SJSA1 (cell line): ENCODE data around the gene PLXDC1. TPM values are rescaled to one million over a fixed set of nuclear protein-coding genes. Genes with fewer than 3 reads are reported as not detected.
"Not testable (repeated sequence)": the region's sequence is repeated elsewhere in the genome, so short reads cannot be mapped to it uniquely, and the experiment has no call there.

ENCODE experiments used
- DNase-seq, 2 experiments: peaks; one replicate each; pipeline ENCODE4 v3.0.0-alpha.2; 2015 to 2020; ENCODE audit warnings: low spot score in 2 of 2, low read depth in 1 of 2
- H3K27ac ChIP-seq: fragments of 250-450 bp; sonication (Bioruptor Pico); 2 replicates; pipeline ENCODE4 v1.5.1; 2020; ENCODE audit warnings: mild to moderate bottlenecking, moderate library complexity
- H3K27me3 ChIP-seq: fragments of 250-450 bp; sonication (Bioruptor Pico); replicated peaks from 2 replicates; pipeline ENCODE4 v1.5.1; 2020; ENCODE audit warnings: mild to moderate bottlenecking, moderate library complexity
- H3K36me3 ChIP-seq: fragments of 250-450 bp; sonication (Bioruptor Pico); 2 replicates; pipeline ENCODE4 v1.5.1; 2020; ENCODE audit warnings: mild to moderate bottlenecking
- H3K4me1 ChIP-seq: fragments of 250-450 bp; sonication (Bioruptor Pico); replicated peaks from 2 replicates; pipeline ENCODE4 v1.6.1; 2021; ENCODE audit warnings: mild to moderate bottlenecking
- H3K4me3 ChIP-seq: fragments of 250-450 bp; sonication (Bioruptor Pico); 2 replicates; pipeline ENCODE4 v1.5.1; 2020; ENCODE audit warnings: mild to moderate bottlenecking
- H3K9me3 ChIP-seq: fragments of 250-450 bp; sonication (Bioruptor Pico); replicated peaks from 2 replicates; pipeline ENCODE4 v1.5.1; 2020; ENCODE audit warnings: mild to moderate bottlenecking
- total RNA-seq: library from RNA; depleted of rRNA; stranded (reverse); fragments of >200 nt; shearing (Covaris generic); gene quantifications from 2 replicates; pipeline ENCODE4 v1.2.3, GENCODE V29; 2014

Gene PLXDC1
- total RNA-seq, 1 experiment from 2014 or later, result not detected

- Histone ChIP-seq H3K4me3 (no peak overlapping the region), H3K36me3 (no peaks in the 10 kb centered on the region), H3K4me1 (peaks cover 23% of the 10 kb centered on the region), H3K9me3 (no peaks in the 10 kb centered on the region), H3K27ac (no peak overlapping the region), H3K27me3 (peaks cover 13% of the 10 kb centered on the region)
- peak in 1 of 2 experiments; percentile 65 for DNase-seq
Observed at GRCh38 chr17:39062846-39063680, 88.4 kb downstream of the PLXDC1 start.

- Histone ChIP-seq H3K9me3 (no peaks in the 10 kb centered on the region), H3K36me3 (no peaks in the 10 kb centered on the region), H3K27ac (no peak overlapping the region), H3K4me3 (no peak overlapping the region), H3K4me1 (peaks cover 16% of the 10 kb centered on the region), H3K27me3 (peaks cover 11% of the 10 kb centered on the region)
- DNase-seq, result no peak
Observed at GRCh38 chr17:39058524-39058923, 92.9 kb downstream of the PLXDC1 start.

GRCh38 chr17:39057701-39058206, 93.7 kb downstream of the PLXDC1 start:
- no peak for DNase-seq
- Histone ChIP-seq H3K4me3 (peak overlapping the region; percentile 38; the same call in 1 of the 2 replicates), H3K4me1 (peaks cover 8% of the 10 kb centered on the region), H3K27me3 (peaks cover 15% of the 10 kb centered on the region), H3K9me3 (no peaks in the 10 kb centered on the region), H3K36me3 (no peaks in the 10 kb centered on the region), H3K27ac (no peak overlapping the region)

GRCh38 chr17:39054111-39054645, 97.3 kb downstream of the PLXDC1 start:
- no peak overlapping the region for H3K4me3 ChIP-seq
- no peaks in the 10 kb centered on the region for H3K9me3 ChIP-seq
- no peak overlapping the region for H3K27ac ChIP-seq
- DNase-seq, result peak in 1 of 2 experiments; percentile 11
- peaks cover 11% of the 10 kb centered on the region; the same call in 1 of the 2 replicates for H3K27me3 ChIP-seq
- no peaks in the 10 kb centered on the region for H3K36me3 ChIP-seq
- H3K4me1 ChIP-seq, result peaks cover 5% of the 10 kb centered on the region

- not testable (repeated sequence) for H3K27ac ChIP-seq, H3K9me3 ChIP-seq, H3K36me3 ChIP-seq, H3K4me3 ChIP-seq, H3K4me1 ChIP-seq, DNase-seq
- peaks cover 11% of the 10 kb centered on the region; the same call in 1 of the 2 replicates for H3K27me3 ChIP-seq
Observed at GRCh38 chr17:39052423-39052822, 99.0 kb downstream of the PLXDC1 start.

- Histone ChIP-seq H3K27me3 (peaks cover 11% of the 10 kb centered on the region; the same call in 1 of the 2 replicates), H3K4me1 (no peaks in the 10 kb centered on the region; the same call in 1 of the 2 replicates), H3K36me3 (no peaks in the 10 kb centered on the region), H3K4me3 (no peak overlapping the region), H3K9me3 (peaks cover 11% of the 10 kb centered on the region), H3K27ac (no peak overlapping the region)
- DNase-seq, result no peak
Observed at GRCh38 chr17:39051001-39051585, 100.3 kb downstream of the PLXDC1 start.

GRCh38 chr17:39045948-39046679, 105.3 kb downstream of the PLXDC1 start:
- H3K4me3 ChIP-seq, result no peak overlapping the region
- no peak for DNase-seq
- peaks cover 11% of the 10 kb centered on the region for H3K9me3 ChIP-seq
- H3K27ac ChIP-seq, result no peak overlapping the region
- no peaks in the 10 kb centered on the region for H3K4me1 ChIP-seq
- H3K27me3 ChIP-seq, result peaks cover 10% of the 10 kb centered on the region; the same call in 1 of the 2 replicates
- H3K36me3 ChIP-seq, result no peaks in the 10 kb centered on the region

- peaks cover 12% of the 10 kb centered on the region for H3K27me3 ChIP-seq
- H3K36me3 ChIP-seq, result no peaks in the 10 kb centered on the region
- no peaks in the 10 kb centered on the region for H3K4me1 ChIP-seq
- no peak overlapping the region for H3K27ac ChIP-seq
- H3K4me3 ChIP-seq, result no peak overlapping the region
- H3K9me3 ChIP-seq, result no peaks in the 10 kb centered on the region
- DNase-seq, result no peak
Observed at GRCh38 chr17:39036009-39036408, 115.4 kb downstream of the PLXDC1 start.

- DNase-seq, H3K9me3 ChIP-seq, H3K4me1 ChIP-seq, H3K4me3 ChIP-seq, H3K27ac ChIP-seq, H3K27me3 ChIP-seq, H3K36me3 ChIP-seq: not testable (repeated sequence)
Observed at GRCh38 chr17:39035578-39035977, 115.9 kb downstream of the PLXDC1 start.

- no peak for DNase-seq
Observed at GRCh38 chr17:39028690-39029089, 122.7 kb downstream of the PLXDC1 start.

GRCh38 chr17:39027455-39028035, 123.9 kb downstream of the PLXDC1 start:
- Histone ChIP-seq H3K36me3 (no peaks in the 10 kb centered on the region), H3K4me1 (no peaks in the 10 kb centered on the region), H3K4me3 (no peak overlapping the region), H3K27ac (no peak overlapping the region), H3K9me3 (no peaks in the 10 kb centered on the region), H3K27me3 (peaks cover 24% of the 10 kb centered on the region)
- no peak for DNase-seq

More at GRCh38 chr17:39028690-39029089, 122.7 kb downstream of the PLXDC1 start:
- no peaks in the 10 kb centered on the region for H3K4me1 ChIP-seq
- H3K27ac ChIP-seq, result no peak overlapping the region
- H3K27me3 ChIP-seq, result peaks cover 27% of the 10 kb centered on the region
- no peaks in the 10 kb centered on the region for H3K9me3 ChIP-seq
- no peak overlapping the region for H3K4me3 ChIP-seq
- no peaks in the 10 kb centered on the region for H3K36me3 ChIP-seq

DNA sequence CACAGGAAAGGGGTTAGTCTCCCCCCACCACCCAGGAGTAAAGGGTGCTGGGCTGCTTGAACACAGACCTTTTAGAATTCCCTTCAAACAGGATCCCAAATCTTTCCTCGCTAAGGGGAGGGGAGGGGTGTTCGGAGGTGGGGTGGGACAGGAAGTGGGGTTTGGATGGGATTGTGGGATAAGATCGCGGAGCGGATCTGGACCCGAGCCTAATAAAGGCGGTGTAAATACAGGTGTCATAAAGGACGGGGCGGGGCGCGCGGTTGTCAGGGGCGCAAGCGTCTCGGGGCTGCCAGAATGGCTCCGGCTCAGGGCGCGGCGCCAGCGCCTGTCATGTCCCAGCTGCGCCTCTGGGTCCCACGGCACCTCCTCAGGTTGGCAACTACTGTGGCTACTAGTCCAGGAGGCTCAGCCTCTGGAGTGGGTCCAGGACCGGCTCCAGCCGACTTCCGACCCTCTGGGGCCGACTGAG, 124.4 kb downstream of the PLXDC1 start:
- Histone ChIP-seq H3K27ac (no peak overlapping the region), H3K36me3 (no peaks in the 10 kb centered on the region), H3K4me3 (no peak overlapping the region), H3K27me3 (peaks cover 24% of the 10 kb centered on the region), H3K4me1 (no peaks in the 10 kb centered on the region), H3K9me3 (no peaks in the 10 kb centered on the region)
- no peak for DNase-seq

GRCh38 chr17:39026346-39026745, 125.1 kb downstream of the PLXDC1 start:
- not testable (repeated sequence) for H3K9me3 ChIP-seq, H3K27ac ChIP-seq, DNase-seq, H3K4me3 ChIP-seq, H3K4me1 ChIP-seq, H3K36me3 ChIP-seq
- peaks cover 24% of the 10 kb centered on the region for H3K27me3 ChIP-seq
